Measurements from ENCODE around the gene EFCAB11. TPM values are rescaled to one million over a fixed set of nuclear protein-coding genes. Genes with fewer than 3 reads are reported as not detected.

The EFCAB11 gene
- polyA plus RNA-seq, 3 donors, result 2.0 to 4.3 (median 2.1) TPM

DNA sequence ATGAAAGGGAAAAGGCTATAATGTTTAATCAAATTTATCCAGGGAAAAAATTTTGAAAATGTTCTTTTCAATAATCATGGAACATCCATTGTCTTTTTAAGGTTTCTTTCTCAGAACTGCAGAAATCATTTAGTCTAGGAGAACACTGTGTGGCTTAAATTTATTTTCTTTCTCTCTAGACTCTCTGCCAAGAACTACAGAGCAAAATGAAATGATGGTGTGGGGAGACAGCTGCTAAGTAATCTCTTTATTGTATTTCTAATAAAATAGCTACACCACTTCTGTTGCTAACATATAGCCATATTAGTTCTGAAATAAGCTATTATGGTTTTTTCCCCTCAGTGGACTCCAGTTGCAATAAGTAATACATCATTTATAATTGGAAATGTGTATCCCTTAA is 120.9 kb downstream of the EFCAB11 start:
- Histone ChIP-seq H3K4me2 (replicated peaks; ENCODE audit: extremely low read depth, low read length, poor library complexity, severe bottlenecking) (no peak overlapping the region), H3K27ac (ENCODE audit: low read depth in 1 of 2, low read length in 2 of 2) (no peak overlapping the region), H3K27me3 (ENCODE audit: control insufficient read depth in 2 of 2, insufficient read depth in 2 of 2, low read length in 2 of 2) (no peaks in the 10 kb centered on the region), H4K20me1 (ENCODE audit: insufficient read depth, low read length) (no peaks in the 10 kb centered on the region), H3K36me3 (replicated peaks in 1 of 2; ENCODE audit: control insufficient read depth in 1 of 2, insufficient read depth in 2 of 2, low read length in 2 of 2) (no peaks in the 10 kb centered on the region), H3K4me3 (replicated peaks in 1 of 3; ENCODE audit: low read depth in 2 of 3, low read length in 3 of 3) (no peak overlapping the region), H2AFZ (ENCODE audit: insufficient read depth, low read depth, low read length, poor library complexity, severe bottlenecking) (no peak overlapping the region), H3K4me1 (ENCODE audit: control insufficient read depth in 1 of 2, insufficient read depth in 2 of 2, low read length in 2 of 2) (no peaks in the 10 kb centered on the region), H3K9me3 (replicated peaks in 1 of 2; ENCODE audit: control insufficient read depth in 1 of 2, insufficient read depth in 1 of 2, low read length in 2 of 2) (no peaks in the 10 kb centered on the region), H3K9ac (ENCODE audit: insufficient read depth, low read length, poor library complexity, severe bottlenecking) (no peak overlapping the region), H3K79me2 (ENCODE audit: insufficient read depth, low read length) (no peaks in the 10 kb centered on the region)
- no peak overlapping the region for H3K27ac Mint-ChIP-seq
- H3K4me3 Mint-ChIP-seq, result no peak overlapping the region
- TF ChIP-seq, protein P1, sequence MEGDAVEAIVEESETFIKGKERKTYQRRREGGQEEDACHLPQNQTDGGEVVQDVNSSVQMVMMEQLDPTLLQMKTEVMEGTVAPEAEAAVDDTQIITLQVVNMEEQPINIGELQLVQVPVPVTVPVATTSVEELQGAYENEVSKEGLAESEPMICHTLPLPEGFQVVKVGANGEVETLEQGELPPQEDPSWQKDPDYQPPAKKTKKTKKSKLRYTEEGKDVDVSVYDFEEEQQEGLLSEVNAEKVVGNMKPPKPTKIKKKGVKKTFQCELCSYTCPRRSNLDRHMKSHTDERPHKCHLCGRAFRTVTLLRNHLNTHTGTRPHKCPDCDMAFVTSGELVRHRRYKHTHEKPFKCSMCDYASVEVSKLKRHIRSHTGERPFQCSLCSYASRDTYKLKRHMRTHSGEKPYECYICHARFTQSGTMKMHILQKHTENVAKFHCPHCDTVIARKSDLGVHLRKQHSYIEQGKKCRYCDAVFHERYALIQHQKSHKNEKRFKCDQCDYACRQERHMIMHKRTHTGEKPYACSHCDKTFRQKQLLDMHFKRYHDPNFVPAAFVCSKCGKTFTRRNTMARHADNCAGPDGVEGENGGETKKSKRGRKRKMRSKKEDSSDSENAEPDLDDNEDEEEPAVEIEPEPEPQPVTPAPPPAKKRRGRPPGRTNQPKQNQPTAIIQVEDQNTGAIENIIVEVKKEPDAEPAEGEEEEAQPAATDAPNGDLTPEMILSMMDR (IDR thresholded peaks at IDR 0.05), result no peak
- intact Hi-C loops (cut with micrococcal nuclease), result no loop called here
- peaks cover 0 to 2% (median 0%) of the 10 kb centered on the region in 3 donors for H3K27me3 Mint-ChIP-seq (ENCODE audit: low read depth in 3 of 3)
- H3K9me3 Mint-ChIP-seq, result peaks cover 0 to 9% (median 2%) of the 10 kb centered on the region in 7 donors
- H3K36me3 Mint-ChIP-seq, result peaks cover 0 to 7% of the 10 kb centered on the region in 2 donors
- DNase-seq, result no peak
- no peaks in the 10 kb centered on the region for H3K4me1 Mint-ChIP-seq

DNA sequence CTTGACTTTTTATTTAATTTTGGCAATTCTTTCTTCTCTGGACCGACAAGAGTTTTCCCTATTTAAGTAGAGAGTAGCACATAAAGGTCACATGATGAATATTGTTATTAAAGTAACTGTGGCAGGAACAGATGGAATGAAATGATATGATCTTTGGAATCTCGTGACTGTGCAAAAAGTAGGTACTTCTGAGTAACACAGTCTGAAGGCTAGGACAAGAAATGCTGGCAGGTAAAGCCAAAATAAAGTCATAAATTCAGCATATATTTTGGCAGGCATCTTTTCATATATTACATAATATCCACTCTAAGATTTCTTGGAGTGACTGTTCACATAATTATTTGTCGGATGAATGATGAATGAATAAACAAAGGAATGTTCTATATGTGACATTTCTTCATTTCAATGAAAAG is 121.4 kb downstream of the EFCAB11 start:
- no CpG with 5 or more reads among the region's 3 CpGs for WGBS (ENCODE audit: insufficient coverage)
- no peak for DNase-seq
- Mint-ChIP-seq H3K36me3 (peaks cover 0 to 7% of the 10 kb centered on the region in 2 donors), H3K4me1 (no peaks in the 10 kb centered on the region), H3K4me3 (no peak overlapping the region), H3K9me3 (peaks cover 0 to 6% (median 2%) of the 10 kb centered on the region in 7 donors), H3K27me3 (ENCODE audit: low read depth in 3 of 3) (peaks cover 0 to 2% (median 0%) of the 10 kb centered on the region in 3 donors), H3K27ac (no peak overlapping the region)
- Histone ChIP-seq H3K27ac (ENCODE audit: low read depth in 1 of 2, low read length in 2 of 2) (no peak overlapping the region), H2AFZ (ENCODE audit: insufficient read depth, low read depth, low read length, poor library complexity, severe bottlenecking) (no peak overlapping the region), H3K4me2 (replicated peaks; ENCODE audit: extremely low read depth, low read length, poor library complexity, severe bottlenecking) (no peak overlapping the region), H3K4me3 (replicated peaks in 1 of 3; ENCODE audit: low read depth in 2 of 3, low read length in 3 of 3) (no peak overlapping the region), H3K9ac (ENCODE audit: insufficient read depth, low read length, poor library complexity, severe bottlenecking) (no peak overlapping the region), H3K36me3 (replicated peaks in 1 of 2; ENCODE audit: control insufficient read depth in 1 of 2, insufficient read depth in 2 of 2, low read length in 2 of 2) (no peaks in the 10 kb centered on the region), H3K27me3 (ENCODE audit: control insufficient read depth in 2 of 2, insufficient read depth in 2 of 2, low read length in 2 of 2) (no peaks in the 10 kb centered on the region), H3K79me2 (ENCODE audit: insufficient read depth, low read length) (no peaks in the 10 kb centered on the region), H3K4me1 (ENCODE audit: control insufficient read depth in 1 of 2, insufficient read depth in 2 of 2, low read length in 2 of 2) (no peaks in the 10 kb centered on the region), H4K20me1 (ENCODE audit: insufficient read depth, low read length) (no peaks in the 10 kb centered on the region), H3K9me3 (replicated peaks in 1 of 2; ENCODE audit: control insufficient read depth in 1 of 2, insufficient read depth in 1 of 2, low read length in 2 of 2) (no peaks in the 10 kb centered on the region)
- intact Hi-C loops (cut with micrococcal nuclease), result no loop called here
- TF ChIP-seq, protein P1 (IDR thresholded peaks at IDR 0.05), result no peak
